ENCODE results near the gene SLC44A3. TPM values are rescaled to one million over a fixed set of nuclear protein-coding genes. Genes with fewer than 3 reads are reported as not detected.

Gene SLC44A3
- polyA plus RNA-seq, 1 of the 3 experiments (the other 2 are of a cell fraction): 2.6 TPM

DNA sequence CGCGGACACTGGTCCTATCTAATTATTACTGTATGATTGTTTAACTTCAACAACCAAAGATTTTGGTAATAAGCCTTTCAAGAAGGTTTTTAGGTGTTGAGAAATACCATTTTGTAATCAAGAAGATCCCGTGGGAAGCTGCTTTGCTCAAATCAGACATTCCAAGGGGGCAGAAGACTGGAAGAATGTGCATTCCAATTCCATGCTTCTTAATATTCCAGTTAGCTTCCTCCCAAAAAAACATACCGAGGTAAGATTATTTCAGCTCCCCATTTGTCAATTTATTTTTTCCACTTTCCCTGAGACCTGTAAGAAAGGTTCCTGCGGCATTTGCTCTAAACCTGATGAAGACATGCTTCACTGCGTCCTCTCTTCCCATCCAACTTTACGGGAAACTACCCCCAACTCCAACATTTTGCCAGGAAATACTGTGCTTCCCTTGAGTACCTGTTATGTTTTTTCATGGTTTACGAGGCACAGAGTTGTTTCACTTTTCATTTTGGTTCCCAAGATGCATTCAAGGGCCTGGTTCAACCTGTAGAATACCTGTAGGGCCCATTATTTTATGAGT, 102.7 kb downstream of the SLC44A3 start (continued):
- no peak for TF ChIP-seq MXI1 (IDR thresholded peaks at IDR 0.05; ENCODE audit: low read depth, low read length)

DNA sequence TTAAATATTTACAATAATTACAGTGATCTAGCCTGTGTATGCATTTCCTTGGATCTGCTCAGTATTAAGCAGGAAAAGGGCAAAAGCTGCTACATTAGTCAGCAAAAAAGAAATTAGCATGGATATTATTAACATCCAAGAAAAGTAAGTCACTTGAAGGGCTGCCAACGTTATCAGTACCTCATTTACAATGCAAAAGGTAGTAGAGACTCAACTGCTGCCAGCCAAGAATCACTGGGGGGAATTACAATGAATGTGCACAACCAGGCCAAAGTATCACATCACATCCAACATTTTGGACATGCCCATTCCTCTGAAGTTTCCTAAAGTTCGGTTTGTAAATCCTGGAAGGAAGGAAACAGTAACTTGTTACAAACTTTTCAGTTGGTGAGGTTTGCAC, 104.8 kb downstream of the SLC44A3 start:
- H3F3A ChIP-seq (replicated peaks; ENCODE audit: insufficient read depth): peaks cover 18% of the 10 kb centered on the region
- H3K36me3 ChIP-seq (replicated peaks in 1 of 2; ENCODE audit: control insufficient read depth in 1 of 2, insufficient read depth in 2 of 2, low read length in 1 of 2): peaks cover 21 to 28% of the 10 kb centered on the region in 2 experiments
- POLR2A ChIA-PET: interaction anchor here (1.3 to 2.3 kb wide), 2 partner anchors 71 to 117 kb away, joined by 4 to 7 read pairs; no protein-coding TSS in a partner anchor
- H4K20me1 ChIP-seq (ENCODE audit: insufficient read depth): peaks cover 55% of the 10 kb centered on the region
- CTCF ChIA-PET: interaction anchor here (1.3 to 5.2 kb wide), 7 partner anchors 11 to 118 kb away, joined by 3 to 36 read pairs (median 6); no protein-coding TSS in a partner anchor
- H3K4me2 ChIP-seq: peak overlapping the region; percentile 88
- peak overlapping the region; percentile 98 for H3K9ac ChIP-seq
- peak overlapping the region; percentile 97 to 98 for H3K27ac ChIP-seq (ENCODE audit: low read depth in 2 of 2, low read length in 1 of 2)
- WGBS (ENCODE audit: low lambda C conversion rate): 4% methylated on average over 2 of the region's 2 CpGs
- no peaks in the 10 kb centered on the region for H3K9me3 ChIP-seq
- no peaks in the 10 kb centered on the region; the same call in 1 of the 2 replicates for H3K9me2 ChIP-seq
- H3K4me1 ChIP-seq (ENCODE audit: control insufficient read depth in 1 of 2, insufficient read depth in 2 of 2, low read depth in 1 of 2, low read length in 1 of 2): peaks cover 45 to 49% of the 10 kb centered on the region in 2 experiments
- H2AFZ ChIP-seq (ENCODE audit: low read depth): no peak overlapping the region
- TF ChIP-seq RCOR1 (IDR thresholded peaks at IDR 0.05; ENCODE audit: low read length) (no peak), TCF12 (IDR thresholded peaks at IDR 0.05) (no peak)
- peaks cover 85% of the 10 kb centered on the region for H3K79me2 ChIP-seq (ENCODE audit: insufficient read depth)
- DNase-seq: no peak
- no peaks in the 10 kb centered on the region for H3K27me3 ChIP-seq (ENCODE audit: insufficient read depth)
- peak overlapping the region; percentile 96 to 98 for H3K4me3 ChIP-seq (ENCODE audit: low read depth in 2 of 2, low read length in 1 of 2)

- Histone ChIP-seq H3K4me3 (ENCODE audit: low read depth in 2 of 2, low read length in 1 of 2) (peak overlapping the region; percentile 96 to 98), H3K9ac (peak overlapping the region; percentile 98), H3F3A (replicated peaks; ENCODE audit: insufficient read depth) (peaks cover 18% of the 10 kb centered on the region), H3K27me3 (ENCODE audit: insufficient read depth) (no peaks in the 10 kb centered on the region), H4K20me1 (ENCODE audit: insufficient read depth) (peaks cover 49% of the 10 kb centered on the region), H3K9me2 (no peaks in the 10 kb centered on the region; the same call in 1 of the 2 replicates), H3K9me3 (no peaks in the 10 kb centered on the region), H3K4me2 (peak overlapping the region; percentile 88), H3K36me3 (replicated peaks in 1 of 2; ENCODE audit: control insufficient read depth in 1 of 2, insufficient read depth in 2 of 2, low read length in 1 of 2) (peaks cover 21 to 28% of the 10 kb centered on the region in 2 experiments), H2AFZ (ENCODE audit: low read depth) (peak overlapping the region; percentile 65; the same call in 1 of the 2 replicates), H3K27ac (ENCODE audit: low read depth in 2 of 2, low read length in 1 of 2) (peak overlapping the region; percentile 97 to 98), H3K4me1 (ENCODE audit: control insufficient read depth in 1 of 2, insufficient read depth in 2 of 2, low read depth in 1 of 2, low read length in 1 of 2) (peaks cover 40 to 45% of the 10 kb centered on the region in 2 experiments), H3K79me2 (ENCODE audit: insufficient read depth) (peaks cover 79% of the 10 kb centered on the region)
- peak; percentile 74 for DNase-seq
- ChIA-PET POLR2A (interaction anchor here (1.3 to 2.3 kb wide), 2 partner anchors 71 to 116 kb away, joined by 4 to 7 read pairs; no protein-coding TSS in a partner anchor), CTCF (interaction anchor here (1.0 to 5.2 kb wide), 7 partner anchors 11 to 124 kb away, joined by 3 to 36 read pairs (median 13); no protein-coding TSS in a partner anchor)
- 2% methylated on average over 20 of the region's 23 CpGs for WGBS (ENCODE audit: low lambda C conversion rate)
- TF ChIP-seq RAD21 (IDR thresholded peaks at IDR 0.05; ENCODE audit: low read length): peak; percentile 8; the same call in 1 of the 2 replicates
- TF ChIP-seq JUND (IDR thresholded peaks at IDR 0.05): peak; percentile 81
- TF ChIP-seq MAX (IDR thresholded peaks at IDR 0.05; ENCODE audit: low read depth): peak; percentile 16; the same call in 1 of the 2 replicates
- TF ChIP-seq RCOR1 (IDR thresholded peaks at IDR 0.05; ENCODE audit: low read length): no peak
- TF ChIP-seq GATA2 (CRISPR knock-in tag; IDR thresholded peaks at IDR 0.05): no peak
- 0 out of 2 replicates have a peak, but pooled peaks have one; percentile 63 for TF ChIP-seq SIN3A (IDR thresholded peaks at IDR 0.05; ENCODE audit: borderline replicate concordance, low read depth, low read length)
- TF ChIP-seq POLR2AphosphoS5 (IDR thresholded peaks at IDR 0.05; ENCODE audit: low read depth, low read length): no peak
- no peak for TF ChIP-seq GABPA (IDR thresholded peaks at IDR 0.05; ENCODE audit: low read depth)
- TF ChIP-seq ZBTB33 (IDR thresholded peaks at IDR 0.05; ENCODE audit: borderline replicate concordance, low read depth): no peak
- TF ChIP-seq FOXJ3 (CRISPR knock-in tag; IDR thresholded peaks at IDR 0.05): no peak
- no peak; the same call in 1 of the 2 replicates for TF ChIP-seq RXRA (IDR thresholded peaks at IDR 0.05; ENCODE audit: borderline replicate concordance, low read depth)
- TF ChIP-seq PBX3 (IDR thresholded peaks at IDR 0.05): peak; percentile 33; the same call in 1 of the 2 replicates
- peak; percentile 71; the same call in 1 of the 2 replicates for TF ChIP-seq RFX5 (IDR thresholded peaks at IDR 0.05; ENCODE audit: low read length)
- TF ChIP-seq, protein P1, sequence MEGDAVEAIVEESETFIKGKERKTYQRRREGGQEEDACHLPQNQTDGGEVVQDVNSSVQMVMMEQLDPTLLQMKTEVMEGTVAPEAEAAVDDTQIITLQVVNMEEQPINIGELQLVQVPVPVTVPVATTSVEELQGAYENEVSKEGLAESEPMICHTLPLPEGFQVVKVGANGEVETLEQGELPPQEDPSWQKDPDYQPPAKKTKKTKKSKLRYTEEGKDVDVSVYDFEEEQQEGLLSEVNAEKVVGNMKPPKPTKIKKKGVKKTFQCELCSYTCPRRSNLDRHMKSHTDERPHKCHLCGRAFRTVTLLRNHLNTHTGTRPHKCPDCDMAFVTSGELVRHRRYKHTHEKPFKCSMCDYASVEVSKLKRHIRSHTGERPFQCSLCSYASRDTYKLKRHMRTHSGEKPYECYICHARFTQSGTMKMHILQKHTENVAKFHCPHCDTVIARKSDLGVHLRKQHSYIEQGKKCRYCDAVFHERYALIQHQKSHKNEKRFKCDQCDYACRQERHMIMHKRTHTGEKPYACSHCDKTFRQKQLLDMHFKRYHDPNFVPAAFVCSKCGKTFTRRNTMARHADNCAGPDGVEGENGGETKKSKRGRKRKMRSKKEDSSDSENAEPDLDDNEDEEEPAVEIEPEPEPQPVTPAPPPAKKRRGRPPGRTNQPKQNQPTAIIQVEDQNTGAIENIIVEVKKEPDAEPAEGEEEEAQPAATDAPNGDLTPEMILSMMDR (IDR thresholded peaks at IDR 0.05): peak; percentile 20
- peak; percentile 19; the same call in 1 of the 2 replicates for TF ChIP-seq NFIC (IDR thresholded peaks at IDR 0.05; ENCODE audit: borderline replicate concordance)
- TF ChIP-seq TAF1 (IDR thresholded peaks at IDR 0.05; ENCODE audit: borderline replicate concordance, low read depth, low read length): peak; percentile 65; the same call in 1 of the 2 replicates
- peak in 1 of 2 experiments; percentile 32; a peak in 2 of 4 replicates for TF ChIP-seq EP300 (IDR thresholded peaks at IDR 0.05; ENCODE audit: borderline replicate concordance in 1 of 2, low read depth in 1 of 2, low read length in 1 of 2)
Observed at GRCh38 chr1:94925561-94926125, 105.5 kb downstream of the SLC44A3 start.

All from SK-N-SH (cell line).